ENCODE data around the gene C9orf50. TPM values are rescaled to one million over a fixed set of nuclear protein-coding genes. Genes with fewer than 3 reads are reported as not detected.

The C9orf50 gene
- total RNA-seq, 4 donors from 2014 or later: not detected

- TF ChIP-seq CTCF (IDR thresholded peaks at IDR 0.05; ENCODE audit: low read depth): no peak
These were observed 51.1 kb downstream of the C9orf50 start for GRCh38 chr9:129569502-129570449.

GRCh38 chr9:129568560-129569501 lies 52.1 kb downstream of the C9orf50 start:
- no peak for TF ChIP-seq CTCF (IDR thresholded peaks at IDR 0.05; ENCODE audit: low read depth)

GRCh38 chr9:129567842-129568559 lies 52.9 kb downstream of the C9orf50 start:
- TF ChIP-seq CTCF (IDR thresholded peaks at IDR 0.05; ENCODE audit: low read depth): no peak

- no peak for TF ChIP-seq CTCF (IDR thresholded peaks at IDR 0.05; ENCODE audit: low read depth)
These were observed 53.6 kb downstream of the C9orf50 start for GRCh38 chr9:129567329-129567728.

GRCh38 chr9:129566563-129567266 lies 54.2 kb downstream of the C9orf50 start:
- no peak for TF ChIP-seq CTCF (IDR thresholded peaks at IDR 0.05; ENCODE audit: low read depth)

GRCh38 chr9:129562917-129563316 lies 58.0 kb downstream of the C9orf50 start:
- no peak for TF ChIP-seq CTCF (IDR thresholded peaks at IDR 0.05; ENCODE audit: low read depth)

Data from subcutaneous adipose tissue (tissue), 4 donors.